K562 (cell line): ENCODE data around the gene PPM1L. TPM values are rescaled to one million over a fixed set of nuclear protein-coding genes. Genes with fewer than 3 reads are reported as not detected.

Source experiments
- BCLAF1 ChIP-seq, 2 experiments: fragments of 450-650 bp in 1 of 2; IDR thresholded peaks; 2 replicates each; pipeline ENCODE4 v1.6.1; 2011 to 2017; ENCODE audit warnings: low read depth in 2 of 2, antibody characterized with exemption in 1 of 2, borderline replicate concordance in 1 of 2, low read length in 1 of 2, mild to moderate bottlenecking in 1 of 2, mixed read lengths in 1 of 2; ENCODE audit not compliant: control insufficient read depth in 1 of 2
- CHD4 ChIP-seq: fragments of 200-600 bp; sonication (generic); IDR thresholded peaks from 3 replicates; pipeline ENCODE4 v1.6.1; 2012; ENCODE audit warnings: low read depth, mild to moderate bottlenecking, mixed read lengths, low read length, inconsistent platforms; ENCODE audit not compliant: insufficient read depth, insufficient replicate concordance, poor library complexity, severe bottlenecking
- CTBP1 ChIP-seq: fragments of 450-650 bp; IDR thresholded peaks from 2 replicates; pipeline ENCODE4 v1.6.1; 2016; ENCODE audit warnings: borderline replicate concordance
- E2F1 ChIP-seq: sonication (generic); formaldehyde crosslinking; IDR thresholded peaks from 2 replicates; pipeline ENCODE4 v1.8.1; 2023; ENCODE audit warnings: mild to moderate bottlenecking, missing genetic modification reagents, moderate library complexity
- E2F6 ChIP-seq, 2 experiments: IDR thresholded peaks; 2 replicates each; pipeline ENCODE4 v1.6.1; 2011; ENCODE audit warnings: borderline replicate concordance in 1 of 2, control low read depth in 1 of 2, low read depth in 1 of 2, low read length in 1 of 2, mild to moderate bottlenecking in 1 of 2, mixed read lengths in 1 of 2, moderate library complexity in 1 of 2; ENCODE audit not compliant: insufficient read depth in 1 of 2, insufficient read length in 1 of 2, poor library complexity in 1 of 2, severe bottlenecking in 1 of 2; ENCODE audit errors: extremely low read depth in 1 of 2
- EWSR1 ChIP-seq: fragments of 450-650 bp; IDR thresholded peaks from 2 replicates; pipeline ENCODE4 v1.6.1; 2018; ENCODE audit warnings: borderline replicate concordance, mild to moderate bottlenecking, low read depth, moderate library complexity; ENCODE audit not compliant: partially characterized antibody
- GATA2 ChIP-seq: sonication (generic); formaldehyde crosslinking; IDR thresholded peaks from 2 replicates; pipeline ENCODE4 v1.4.0; 2020; ENCODE audit warnings: mild to moderate bottlenecking, missing genetic modification reagents
- HCFC1 ChIP-seq: IDR thresholded peaks from 2 replicates; pipeline ENCODE4 v1.6.1; 2012; ENCODE audit warnings: low read depth, low read length, improper control_type of control experiment
- LCOR ChIP-seq: sonication (generic); formaldehyde crosslinking; IDR thresholded peaks from 2 replicates; pipeline ENCODE4 v1.8.0; 2022; ENCODE audit warnings: mild to moderate bottlenecking, missing genetic modification reagents
- NFIC ChIP-seq: fragments of 450-650 bp; IDR thresholded peaks from 2 replicates; pipeline ENCODE4 v1.6.1; 2017; ENCODE audit warnings: mild to moderate bottlenecking, inconsistent platforms
- NRF1 ChIP-seq, 2 experiments: fragments of 450-650 bp; IDR thresholded peaks in 1 of 2; conservative IDR thresholded peaks in 1 of 2; 2 replicates each; pipeline ENCODE4 v1.6.1; 2014; ENCODE audit warnings: mild to moderate bottlenecking in 2 of 2
- POLR2AphosphoS5 ChIP-seq: IDR thresholded peaks from 2 replicates; pipeline ENCODE4 v1.6.1; 2011; ENCODE audit warnings: mild to moderate bottlenecking, low read depth, low read length, moderate library complexity; ENCODE audit not compliant: control insufficient read depth, insufficient read depth
- SPI1 ChIP-seq: IDR thresholded peaks from 2 replicates; pipeline ENCODE4 v1.6.1; 2011; ENCODE audit warnings: low read depth, low read length, control low read depth, borderline replicate concordance
- SREBF1 ChIP-seq: fragments of 150-350 bp; IDR thresholded peaks from 2 replicates; pipeline ENCODE4 v1.6.1; 2014; ENCODE audit warnings: antibody characterized with exemption, low read depth, low read length, borderline replicate concordance
- TAF1 ChIP-seq: IDR thresholded peaks from 2 replicates; pipeline ENCODE4 v1.6.1; 2011; ENCODE audit warnings: mild to moderate bottlenecking, low read length, moderate library complexity; ENCODE audit not compliant: insufficient read depth, control insufficient read depth, severe bottlenecking; ENCODE audit errors: extremely low read depth
- TCFL5 ChIP-seq: fragments of 250-450 bp; sonication (Bioruptor Pico); conservative IDR thresholded peaks from 2 replicates; pipeline ENCODE4 v1.6.1; 2021; ENCODE audit warnings: mild to moderate bottlenecking, moderate library complexity, matching md5 sums
- TFAP4 ChIP-seq: sonication (generic); formaldehyde crosslinking; IDR thresholded peaks from 2 replicates; pipeline ENCODE4 v1.8.0; 2022; ENCODE audit warnings: missing genetic modification reagents, mild to moderate bottlenecking, moderate library complexity, borderline replicate concordance
- ZNF766 ChIP-seq: fragments of 200-800 bp; sonication (Bioruptor generic); conservative IDR thresholded peaks from 2 replicates; pipeline ENCODE4 v1.6.1; 2016; ENCODE audit warnings: missing genetic modification characterization, missing compliant biosample characterization
- polyA plus RNA-seq, 8 experiments: library from polyadenylated mRNA; depleted of rRNA in 4 of 8; stranded (reverse) in 5 of 8; unstranded in 3 of 8; fragments of >200 nt; fragmentation: Nextera tagmentation in 2 of 8; fragmentation: Illumina TruSeq in 1 of 8; extraction: Ambion mirVana in 2 of 8; extraction: Trizol in 1 of 8; gene quantifications; 2 replicates each; pipeline versions ENCODE4 v1.2.1 to v1.2.3, GENCODE V29; 2011 to 2014; ENCODE audit warnings: inconsistent platforms in 1 of 8, missing spikeins in 1 of 8
- total RNA-seq, 7 experiments: library from RNA; depleted of rRNA in 6 of 7; stranded (reverse); fragments of >200 nt in 6 of 7; fragmentation: Illumina TruSeq in 2 of 7; extraction: Trizol in 2 of 7; gene quantifications; 2 replicates each; pipeline versions ENCODE4 v1.2.1 to v1.2.3, GENCODE V29; 2011 to 2021; ENCODE audit warnings: low replicate concordance in 1 of 7

PPM1L gene
- total and polyA plus RNA-seq, 9 of the 15 experiments (the other 6 are each of a cell fraction or from before 2014, with no cell fraction given) = 0.01 to 0.41 (median 0.14) TPM

GRCh38 chr3:160754855-160755747 lies 930 bp upstream of the PPM1L start (continued):
- TF ChIP-seq CTBP1 = peak; percentile 79
- TF ChIP-seq NRF1 (conservative IDR thresholded peaks at IDR 0.05 in 1 of 2, IDR thresholded peaks at IDR 0.05 in 1 of 2) = peak; percentile 68 to 70; a peak in 3 of 4 replicates
- TF ChIP-seq E2F1 (CRISPR knock-in tag) = 0 out of 2 replicates have a peak, but pooled peaks have one; percentile 60
- no peak for TF ChIP-seq ZNF766 (CRISPR knock-in tag)
- peak; percentile 36 for TF ChIP-seq TAF1
- TF ChIP-seq LCOR (CRISPR knock-in tag) = peak; percentile 78
- no peak for TF ChIP-seq EWSR1
- TF ChIP-seq SREBF1 = no peak
- peak; percentile 92 for TF ChIP-seq TFAP4
- TF ChIP-seq SPI1 = no peak
- peak; percentile 37; the same call in 1 of the 2 replicates for TF ChIP-seq HCFC1
- no peak for TF ChIP-seq CHD4
- TF ChIP-seq GATA2 (CRISPR knock-in tag) = no peak
- TF ChIP-seq E2F6 (IDR thresholded peaks at IDR 0.05; ENCODE audit: borderline replicate concordance in 1 of 2, extremely low read depth in 1 of 2, insufficient read depth in 1 of 2, insufficient read length in 1 of 2, low read depth in 1 of 2, low read length in 1 of 2, poor library complexity in 1 of 2, severe bottlenecking in 1 of 2) = peak; percentile 48 to 81
- TF ChIP-seq TCFL5 (CRISPR knock-in tag) = no peak
- no peak for TF ChIP-seq NFIC
- TF ChIP-seq BCLAF1 (IDR thresholded peaks at IDR 0.05; ENCODE audit: borderline replicate concordance in 1 of 2, control insufficient read depth in 1 of 2, low read depth in 2 of 2, low read length in 1 of 2) = peak in 1 of 2 experiments; percentile 93; a peak in 2 of 4 replicates
- TF ChIP-seq POLR2AphosphoS5 = 0 out of 2 replicates have a peak, but pooled peaks have one; percentile 22
